AG10803 (cell line): ENCODE results near the gene USP48.

ENCODE experiments used
- DNase-seq: peaks from one replicate; pipeline ENCODE4 v3.0.0; 2010; ENCODE audit warnings: low read depth
- H3K4me3 ChIP-seq: 2 replicates; pipeline ENCODE4 v1.5.1; 2011; ENCODE audit warnings: mild to moderate bottlenecking, low read length, control low read depth
- CTCF ChIP-seq: conservative IDR thresholded peaks from 2 replicates; pipeline ENCODE4 v1.5.1; 2011; ENCODE audit warnings: mild to moderate bottlenecking, low read length, control low read depth, inconsistent platforms

The USP48 gene

GRCh38 chr1:21641537-21641936, 141.4 kb downstream of the USP48 start:
- DNase-seq: no peak
- H3K4me3 ChIP-seq: no peak overlapping the region
- no peak for TF ChIP-seq CTCF

GRCh38 chr1:21641076-21641475, 141.9 kb downstream of the USP48 start:
- DNase-seq: no peak
- H3K4me3 ChIP-seq: no peak overlapping the region
- TF ChIP-seq CTCF: no peak

- no peak for DNase-seq
- H3K4me3 ChIP-seq: no peak overlapping the region
- TF ChIP-seq CTCF: no peak
These were observed 142.3 kb downstream of the USP48 start for GRCh38 chr1:21640653-21641052.

GRCh38 chr1:21639594-21640041, 143.3 kb downstream of the USP48 start:
- no peak for TF ChIP-seq CTCF
- H3K4me3 ChIP-seq: no peak overlapping the region
- no peak for DNase-seq

GRCh38 chr1:21638531-21639341, 144.2 kb downstream of the USP48 start:
- no peak overlapping the region for H3K4me3 ChIP-seq
- DNase-seq: no peak
- TF ChIP-seq CTCF: no peak

- no peak for TF ChIP-seq CTCF
- H3K4me3 ChIP-seq: no peak overlapping the region
- no peak for DNase-seq
These were observed 145.4 kb downstream of the USP48 start for GRCh38 chr1:21637514-21637913.

- TF ChIP-seq CTCF: no peak
- H3K4me3 ChIP-seq: no peak overlapping the region
- no peak for DNase-seq
These were observed 146.9 kb downstream of the USP48 start for GRCh38 chr1:21636029-21636428.
